ENCODE measurements around the gene HDDC3. TPM values are rescaled to one million over a fixed set of nuclear protein-coding genes. Genes with fewer than 3 reads are reported as not detected.

HDDC3 gene
- total and polyA plus RNA-seq, 2 donors (not counting 3 experiments of a cell fraction or from before 2014, with no cell fraction given): 16.0 to 20.2 TPM

DNA sequence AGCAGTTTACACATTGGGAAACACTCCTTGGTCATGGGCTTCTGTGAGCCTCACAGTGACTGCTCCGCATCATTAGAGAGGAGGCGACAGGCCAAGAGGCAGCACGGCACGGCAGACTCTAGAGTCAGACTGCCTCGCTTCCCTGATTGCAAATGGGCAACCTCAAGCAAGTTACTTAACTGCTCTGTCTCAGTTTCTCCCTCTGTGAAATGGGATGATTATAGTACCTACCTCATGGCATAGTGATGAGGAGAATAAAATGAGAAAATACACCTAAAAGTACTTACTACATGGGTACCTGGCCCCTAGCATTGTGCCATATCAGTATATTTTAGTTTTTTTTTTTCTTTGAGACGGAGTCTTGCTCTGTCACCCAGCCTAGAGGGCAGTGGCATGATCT, 18.3 kb upstream of the HDDC3 start:
- peaks cover 21 to 61% of the 10 kb centered on the region in 2 experiments for H3K36me3 ChIP-seq (ENCODE audit: control insufficient read depth in 2 of 2, extremely low read depth in 1 of 2, insufficient read depth in 2 of 2, low read length in 2 of 2)

More for the DNA sequence above, 18.3 kb upstream of the HDDC3 start:
- dilution Hi-C loops (cut with MboI; ENCODE audit: extremely low pct_ligation_motif_present, low sequenced_read_pairs): no loop called here
- no peak overlapping the region for H3K9ac ChIP-seq (replicated peaks; ENCODE audit: extremely low read depth, insufficient read depth, low read length)
- no peaks in the 10 kb centered on the region for H3K27me3 ChIP-seq (ENCODE audit: control insufficient read depth in 2 of 2, insufficient read depth in 2 of 2, low read length in 2 of 2)
- no peaks in the 10 kb centered on the region for H3K9me3 ChIP-seq (replicated peaks; ENCODE audit: control insufficient read depth, insufficient read depth, low read length)
- no peak overlapping the region for H3K27ac ChIP-seq (ENCODE audit: insufficient read depth, low read depth, low read length)
- DNase-seq (ENCODE audit: low read depth, low spot score) (no peak), FAIRE-seq (no peak)
- peaks cover 16% of the 10 kb centered on the region for H3K4me1 ChIP-seq (ENCODE audit: control insufficient read depth, extremely low read depth, insufficient read depth, low read length)
- POLR2A ChIA-PET: interaction anchor here (0.7 kb wide), 1 partner anchor 32 kb away, joined by 3 read pairs; no protein-coding TSS in a partner anchor
- no TSS peak for BruUV-seq (replicated peaks)
- H3K79me2 ChIP-seq (ENCODE audit: control insufficient read depth, insufficient read depth, low read length): no peaks in the 10 kb centered on the region
- H3K4me2 ChIP-seq (ENCODE audit: insufficient read depth, low read length): no peak overlapping the region
- no peak overlapping the region for H3K4me3 ChIP-seq (replicated peaks in 1 of 3; ENCODE audit: insufficient read depth in 1 of 3, low read depth in 1 of 3, low read length in 3 of 3)
- H2AFZ ChIP-seq (ENCODE audit: low read depth, low read length): no peak overlapping the region
- TF ChIP-seq POLR2AphosphoS5 (IDR thresholded peaks at IDR 0.05; ENCODE audit: insufficient read depth, low read depth, low read length) (no peak), JUN (IDR thresholded peaks at IDR 0.05; ENCODE audit: borderline replicate concordance, insufficient read depth, insufficient read length, low read depth) (no peak), FOS (IDR thresholded peaks at IDR 0.05; ENCODE audit: borderline replicate concordance, insufficient read depth, low read length) (no peak), GATA2 (IDR thresholded peaks at IDR 0.05; ENCODE audit: insufficient read depth, insufficient read length, low read depth, low read length) (no peak), EZH2 (IDR thresholded peaks at IDR 0.05; ENCODE audit: borderline replicate concordance, low read depth, low read length, severe bottlenecking) (no peak), MYC (IDR thresholded peaks at IDR 0.05; ENCODE audit: low read depth, low read length) (no peak), POLR2A (IDR thresholded peaks at IDR 0.05; ENCODE audit: low read depth, low read length) (no peak)
- TF ChIP-seq, protein P1, sequence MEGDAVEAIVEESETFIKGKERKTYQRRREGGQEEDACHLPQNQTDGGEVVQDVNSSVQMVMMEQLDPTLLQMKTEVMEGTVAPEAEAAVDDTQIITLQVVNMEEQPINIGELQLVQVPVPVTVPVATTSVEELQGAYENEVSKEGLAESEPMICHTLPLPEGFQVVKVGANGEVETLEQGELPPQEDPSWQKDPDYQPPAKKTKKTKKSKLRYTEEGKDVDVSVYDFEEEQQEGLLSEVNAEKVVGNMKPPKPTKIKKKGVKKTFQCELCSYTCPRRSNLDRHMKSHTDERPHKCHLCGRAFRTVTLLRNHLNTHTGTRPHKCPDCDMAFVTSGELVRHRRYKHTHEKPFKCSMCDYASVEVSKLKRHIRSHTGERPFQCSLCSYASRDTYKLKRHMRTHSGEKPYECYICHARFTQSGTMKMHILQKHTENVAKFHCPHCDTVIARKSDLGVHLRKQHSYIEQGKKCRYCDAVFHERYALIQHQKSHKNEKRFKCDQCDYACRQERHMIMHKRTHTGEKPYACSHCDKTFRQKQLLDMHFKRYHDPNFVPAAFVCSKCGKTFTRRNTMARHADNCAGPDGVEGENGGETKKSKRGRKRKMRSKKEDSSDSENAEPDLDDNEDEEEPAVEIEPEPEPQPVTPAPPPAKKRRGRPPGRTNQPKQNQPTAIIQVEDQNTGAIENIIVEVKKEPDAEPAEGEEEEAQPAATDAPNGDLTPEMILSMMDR (IDR thresholded peaks at IDR 0.05; ENCODE audit: extremely low read depth in 1 of 2, insufficient read depth in 1 of 2, low read depth in 1 of 2, low read length in 2 of 2): no peak
- TF ChIP-seq, protein P2, sequence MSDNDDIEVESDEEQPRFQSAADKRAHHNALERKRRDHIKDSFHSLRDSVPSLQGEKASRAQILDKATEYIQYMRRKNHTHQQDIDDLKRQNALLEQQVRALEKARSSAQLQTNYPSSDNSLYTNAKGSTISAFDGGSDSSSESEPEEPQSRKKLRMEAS (IDR thresholded peaks at IDR 0.05; ENCODE audit: insufficient read depth, insufficient read length): no peak
- no peaks in the 10 kb centered on the region for H3K9me1 ChIP-seq (replicated peaks; ENCODE audit: control insufficient read depth, extremely low read depth, insufficient read depth, low read length)
- no peaks in the 10 kb centered on the region for H4K20me1 ChIP-seq (replicated peaks; ENCODE audit: control insufficient read depth, extremely low read depth, insufficient read depth, low read length)
- CTCF ChIA-PET: interaction anchor here (1.3 kb wide), 1 partner anchor 18 kb away, joined by 3 read pairs; the partner anchor contains the start of gene HDDC3
- intact Hi-C loops (cut with micrococcal nuclease): no loop called here
